HG03571 (cell line): ENCODE results near the gene HOXD12.

Experiments
- ATAC-seq: cut with Tn5 transposase; IDR thresholded peaks from one replicate; pipeline ENCODE4 v1.9.1; 2021; ENCODE audit not compliant: unreplicated experiment

HOXD12 gene

DNA sequence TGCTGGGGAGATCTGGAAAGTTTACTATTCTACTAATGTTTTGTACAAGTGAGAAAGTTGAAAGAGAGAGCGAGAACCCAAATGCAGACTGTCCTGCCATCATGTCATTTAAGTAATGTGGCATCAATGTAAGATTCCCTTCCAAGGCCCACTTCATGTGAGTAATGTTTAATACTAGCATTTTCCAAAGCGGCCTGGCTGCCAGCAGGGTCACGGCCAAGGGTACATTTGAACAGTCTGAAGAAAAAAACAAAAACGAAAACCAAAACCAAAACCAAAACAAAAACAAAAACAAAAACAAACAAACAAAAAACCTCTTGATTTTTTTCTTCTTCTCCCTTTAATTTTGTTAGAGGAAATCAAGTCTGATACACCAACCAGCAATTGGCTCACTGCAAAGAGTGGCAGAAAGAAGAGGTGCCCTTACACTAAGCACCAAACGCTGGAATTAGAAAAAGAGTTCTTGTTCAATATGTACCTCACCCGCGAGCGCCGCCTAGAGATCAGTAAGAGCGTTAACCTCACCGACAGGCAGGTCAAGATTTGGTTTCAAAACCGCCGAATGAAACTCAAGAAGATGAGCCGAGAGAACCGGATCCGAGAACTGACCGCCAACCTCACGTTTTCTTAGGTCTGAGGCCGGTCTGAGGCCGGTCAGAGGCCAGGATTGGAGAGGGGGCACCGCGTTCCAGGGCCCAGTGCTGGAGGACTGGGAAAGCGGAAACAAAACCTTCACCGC lies 19.2 kb downstream of the HOXD12 start:
- no peak for ATAC-seq

DNA sequence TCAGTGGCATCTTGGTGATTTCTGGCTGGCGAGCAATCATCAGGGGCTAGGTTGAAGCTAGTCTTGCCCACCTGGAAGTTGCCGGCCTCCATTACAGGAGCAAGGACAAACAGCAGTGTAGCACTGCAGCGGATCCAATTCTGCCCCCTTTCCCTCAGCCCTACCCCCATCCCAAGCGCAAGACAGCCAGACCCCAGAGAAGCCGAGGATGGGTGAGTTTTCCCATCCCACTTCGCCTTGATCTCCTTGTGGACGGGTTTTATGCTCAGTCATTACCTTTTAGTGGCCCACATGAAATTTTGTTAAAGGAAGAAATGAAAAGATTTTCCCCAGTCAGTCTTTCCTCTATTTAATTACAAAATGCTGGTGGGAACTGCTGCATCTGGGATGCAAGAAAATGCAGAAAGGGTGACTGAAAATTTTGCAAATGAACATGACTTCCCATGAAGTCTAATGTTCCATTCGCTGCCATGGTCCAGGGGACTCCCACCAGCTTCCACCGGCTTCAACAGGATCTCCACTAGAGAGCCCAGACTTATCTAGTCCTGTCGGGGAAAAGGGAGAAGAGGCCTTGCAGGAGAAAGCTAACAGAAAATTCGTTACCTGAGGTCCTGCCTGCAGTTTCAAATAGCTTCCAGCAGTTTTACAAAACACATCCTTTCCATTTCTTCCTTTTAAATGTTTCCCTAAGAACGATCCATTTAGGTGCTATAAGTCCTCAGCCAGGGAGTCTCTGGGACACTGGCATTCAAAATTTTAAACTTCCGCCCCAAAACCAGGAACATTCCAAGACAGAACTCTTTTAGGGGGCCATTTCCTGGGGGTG lies 21.0 kb downstream of the HOXD12 start:
- no peak for ATAC-seq

DNA sequence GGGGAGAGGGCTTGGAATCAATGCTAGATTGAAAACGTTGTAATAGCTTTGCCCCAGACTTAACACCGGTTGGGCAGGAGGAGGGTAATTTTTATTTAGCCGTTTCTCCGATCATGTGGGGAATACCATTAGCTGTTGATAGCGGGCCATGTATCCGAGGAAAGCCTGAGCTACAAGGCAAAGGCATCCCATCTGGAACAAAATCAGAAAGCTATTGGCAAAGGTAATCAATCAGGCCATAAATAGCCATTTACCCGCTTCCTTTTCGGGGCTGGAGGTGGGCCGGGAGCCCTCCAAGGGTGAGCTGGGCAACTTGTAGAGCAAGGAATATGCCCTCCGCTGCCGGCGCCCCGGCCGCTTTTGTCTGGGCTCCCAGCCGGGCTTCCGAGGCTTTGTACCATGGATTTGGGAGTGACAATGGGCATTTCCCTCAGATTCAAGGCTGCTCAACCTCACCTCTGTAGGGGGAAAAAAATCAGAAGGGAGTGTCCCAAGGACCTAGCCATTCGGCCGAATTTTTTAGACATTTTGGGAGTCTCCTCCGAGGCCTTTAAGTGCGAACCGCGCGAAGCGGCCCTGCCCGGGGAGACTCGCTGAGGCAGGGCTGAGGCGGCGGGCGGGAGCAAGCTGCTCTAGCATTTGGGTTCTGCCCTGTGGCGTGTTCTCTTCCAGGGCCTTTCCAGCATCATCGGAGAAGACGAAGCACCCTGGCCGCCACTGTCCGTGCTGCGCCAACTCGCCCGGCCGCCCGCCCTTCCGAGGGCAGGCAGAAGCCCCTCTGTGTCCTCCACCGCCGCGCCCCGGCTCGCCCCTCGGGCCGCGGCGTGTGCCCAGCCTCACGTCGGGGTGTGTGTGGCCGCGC lies 21.8 kb downstream of the HOXD12 start:
- no peak for ATAC-seq

DNA sequence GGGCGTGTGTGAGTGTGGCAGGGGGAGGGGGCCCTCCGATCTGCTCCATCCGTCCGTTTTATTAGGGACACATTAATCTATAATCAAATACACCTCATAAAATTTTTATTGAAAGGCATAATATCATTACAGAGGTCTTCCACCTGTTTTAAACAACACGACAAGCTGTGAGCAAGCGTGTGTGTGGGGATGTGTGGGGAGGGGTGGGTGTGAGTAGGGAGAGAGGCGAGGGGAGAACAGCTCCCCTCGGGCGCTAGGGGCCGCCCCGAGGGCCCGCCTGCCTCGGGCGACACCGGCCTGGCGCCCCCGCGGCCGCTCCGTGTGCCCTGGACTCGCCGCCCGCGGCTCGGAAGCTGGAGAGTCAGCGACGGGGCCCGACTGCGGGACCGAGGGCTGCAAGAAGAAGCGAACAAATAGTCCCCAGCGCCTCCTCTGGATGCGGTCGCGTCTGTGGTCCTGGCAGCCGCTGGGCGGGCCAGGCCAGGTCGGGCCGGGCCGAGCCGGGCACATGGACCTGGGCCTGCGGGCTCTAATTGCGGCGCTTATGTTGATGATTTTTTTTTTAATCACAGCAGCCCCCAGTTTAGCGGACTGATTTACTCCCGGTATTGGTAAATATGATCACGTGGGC lies 22.6 kb downstream of the HOXD12 start:
- ATAC-seq: no peak

DNA sequence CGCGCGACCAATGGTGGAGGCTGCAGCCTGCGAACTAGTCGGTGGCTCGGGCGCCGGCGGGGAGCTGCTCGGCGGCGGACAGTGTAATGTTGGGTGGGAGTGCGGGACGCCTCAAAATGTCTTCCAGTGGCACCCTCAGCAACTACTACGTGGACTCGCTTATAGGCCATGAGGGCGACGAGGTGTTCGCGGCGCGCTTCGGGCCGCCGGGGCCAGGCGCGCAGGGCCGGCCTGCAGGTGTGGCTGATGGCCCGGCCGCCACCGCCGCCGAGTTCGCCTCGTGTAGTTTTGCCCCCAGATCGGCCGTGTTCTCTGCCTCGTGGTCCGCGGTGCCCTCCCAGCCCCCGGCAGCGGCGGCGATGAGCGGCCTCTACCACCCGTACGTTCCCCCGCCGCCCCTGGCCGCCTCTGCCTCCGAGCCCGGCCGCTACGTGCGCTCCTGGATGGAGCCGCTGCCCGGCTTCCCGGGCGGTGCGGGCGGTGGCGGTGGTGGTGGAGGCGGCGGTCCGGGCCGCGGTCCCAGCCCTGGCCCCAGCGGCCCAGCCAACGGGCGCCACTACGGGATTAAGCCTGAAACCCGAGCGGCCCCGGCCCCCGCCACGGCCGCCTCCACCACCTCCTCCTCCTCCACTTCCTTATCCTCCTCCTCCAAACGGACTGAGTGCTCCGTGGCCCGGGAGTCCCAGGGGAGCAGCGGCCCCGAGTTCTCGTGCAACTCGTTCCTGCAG lies 23.3 kb downstream of the HOXD12 start, which contains the start of gene HOXD9:
Gene HOXD9, plus strand, starts transcription at position 37 of the 728 bp plus-strand sequence. Its CDS starts 50 bp downstream, at position 87.
- no peak for ATAC-seq

DNA sequence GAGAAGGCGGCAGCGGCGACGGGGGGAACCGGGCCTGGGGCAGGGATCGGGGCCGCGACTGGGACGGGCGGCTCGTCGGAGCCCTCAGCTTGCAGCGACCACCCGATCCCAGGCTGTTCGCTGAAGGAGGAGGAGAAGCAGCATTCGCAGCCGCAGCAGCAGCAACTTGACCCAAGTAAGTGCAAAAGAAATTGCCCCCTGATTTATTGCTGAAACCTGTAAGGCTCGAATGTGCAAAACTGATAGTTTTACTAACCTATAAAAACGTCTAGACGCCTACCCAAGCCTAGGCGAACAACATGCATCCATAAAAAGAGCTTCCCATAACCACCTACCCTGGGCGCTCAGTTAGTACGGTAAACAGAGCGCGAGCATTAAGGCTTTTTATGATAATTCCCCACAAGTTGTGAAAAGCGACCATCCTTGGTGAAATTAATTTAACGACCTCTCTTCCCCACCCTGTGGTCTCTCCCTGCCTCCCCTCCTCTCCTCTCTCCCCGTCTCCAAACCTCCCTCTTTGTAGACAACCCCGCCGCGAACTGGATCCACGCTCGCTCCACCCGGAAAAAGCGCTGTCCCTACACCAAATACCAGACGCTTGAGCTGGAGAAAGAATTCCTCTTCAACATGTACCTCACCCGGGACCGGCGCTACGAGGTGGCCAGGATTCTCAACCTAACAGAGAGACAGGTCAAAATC lies 24.0 kb downstream of the HOXD12 start:
- no peak for ATAC-seq

DNA sequence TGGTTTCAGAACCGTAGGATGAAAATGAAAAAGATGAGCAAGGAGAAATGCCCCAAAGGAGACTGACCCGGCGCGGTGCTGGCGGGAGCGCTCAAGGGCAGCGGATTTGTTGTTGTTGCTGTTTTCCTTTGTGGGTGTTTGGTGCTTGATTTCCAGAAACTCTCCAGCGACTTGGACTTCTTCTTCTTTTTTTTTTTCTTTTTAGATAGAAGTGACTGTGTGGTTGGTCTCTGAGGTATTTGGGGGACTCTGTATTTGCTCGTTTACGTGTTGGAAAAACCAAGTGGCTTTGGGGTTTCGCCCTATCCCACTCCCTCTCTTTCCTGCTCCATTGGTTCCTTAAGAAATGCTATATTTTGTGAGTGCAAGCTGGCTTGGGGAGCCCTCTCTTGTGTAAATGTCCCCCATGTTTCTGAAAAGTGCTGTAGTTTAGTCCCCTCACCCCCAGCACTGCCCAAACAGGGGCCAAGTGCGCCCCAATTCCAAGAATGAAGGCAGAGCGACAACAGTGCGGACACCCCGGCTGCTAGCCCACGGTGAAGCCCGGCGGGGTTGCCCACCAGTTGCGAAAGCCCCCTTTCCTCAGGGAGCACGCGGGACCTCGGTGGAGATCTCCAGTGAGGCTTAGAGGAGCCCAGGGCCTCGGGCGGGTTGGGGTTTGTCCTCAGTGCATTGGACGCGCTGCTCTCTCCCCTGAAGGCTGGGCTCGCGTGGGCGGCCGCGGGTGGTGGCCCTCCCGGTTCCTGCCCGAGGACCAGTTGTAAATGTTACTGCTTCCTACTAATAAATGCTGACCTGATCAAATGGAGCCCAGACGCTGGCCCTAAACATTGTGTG lies 24.7 kb downstream of the HOXD12 start:
- no peak for ATAC-seq

DNA sequence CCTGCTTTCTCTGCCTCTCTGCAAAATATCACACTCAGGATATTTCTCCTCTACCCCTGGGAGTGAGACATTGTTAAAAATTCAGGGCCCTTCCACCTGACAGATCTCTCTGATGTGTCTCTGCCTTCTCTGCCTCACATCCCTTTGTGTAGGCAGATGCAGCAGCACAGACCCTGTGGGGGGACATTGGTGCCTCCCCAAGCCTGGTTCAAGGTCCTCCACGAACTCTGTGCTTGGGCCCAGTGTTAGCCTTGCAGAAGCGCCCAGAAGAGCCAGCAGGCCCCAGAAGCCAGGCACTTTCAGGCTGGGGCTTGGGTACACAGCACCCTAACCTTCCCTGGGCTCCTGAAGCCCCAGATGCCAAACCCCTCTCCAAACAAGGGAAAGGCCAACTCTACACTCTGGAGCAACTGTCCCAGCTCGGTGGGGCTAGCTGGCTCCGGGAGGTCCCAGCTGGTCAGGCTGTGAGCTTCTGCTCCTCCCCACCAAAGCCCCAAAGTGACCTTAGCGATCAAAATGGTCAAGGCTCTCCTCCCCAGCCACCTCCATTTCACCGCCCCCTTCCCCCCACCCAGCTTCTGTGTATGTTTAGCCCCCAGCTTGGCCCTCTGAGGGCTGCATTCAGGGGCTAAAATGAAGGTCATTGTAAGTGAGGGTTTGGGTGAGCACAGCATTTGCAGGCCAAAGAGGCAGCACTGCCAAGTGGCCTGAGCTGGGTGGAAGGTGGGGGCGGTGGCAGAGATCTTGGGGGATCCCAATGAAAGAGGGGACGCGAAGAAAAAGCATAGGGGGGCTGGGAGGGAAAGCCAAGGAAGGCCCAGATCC lies 25.6 kb downstream of the HOXD12 start:
- ATAC-seq: no peak

DNA sequence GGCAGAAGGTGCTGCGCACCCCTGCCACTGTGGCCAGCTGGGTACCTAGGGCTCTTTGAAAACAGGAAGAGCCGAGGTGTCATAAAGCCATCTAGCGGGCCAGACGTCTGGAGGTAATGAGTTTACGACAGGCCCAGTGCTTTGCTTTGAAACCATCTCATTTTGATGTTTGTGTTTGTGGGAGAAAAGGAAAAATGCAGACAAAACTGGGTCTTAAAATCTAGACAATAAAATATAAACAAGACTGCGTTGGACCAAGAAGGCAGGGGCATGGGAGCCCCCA lies 26.1 kb downstream of the HOXD12 start:
- ATAC-seq: no peak

DNA sequence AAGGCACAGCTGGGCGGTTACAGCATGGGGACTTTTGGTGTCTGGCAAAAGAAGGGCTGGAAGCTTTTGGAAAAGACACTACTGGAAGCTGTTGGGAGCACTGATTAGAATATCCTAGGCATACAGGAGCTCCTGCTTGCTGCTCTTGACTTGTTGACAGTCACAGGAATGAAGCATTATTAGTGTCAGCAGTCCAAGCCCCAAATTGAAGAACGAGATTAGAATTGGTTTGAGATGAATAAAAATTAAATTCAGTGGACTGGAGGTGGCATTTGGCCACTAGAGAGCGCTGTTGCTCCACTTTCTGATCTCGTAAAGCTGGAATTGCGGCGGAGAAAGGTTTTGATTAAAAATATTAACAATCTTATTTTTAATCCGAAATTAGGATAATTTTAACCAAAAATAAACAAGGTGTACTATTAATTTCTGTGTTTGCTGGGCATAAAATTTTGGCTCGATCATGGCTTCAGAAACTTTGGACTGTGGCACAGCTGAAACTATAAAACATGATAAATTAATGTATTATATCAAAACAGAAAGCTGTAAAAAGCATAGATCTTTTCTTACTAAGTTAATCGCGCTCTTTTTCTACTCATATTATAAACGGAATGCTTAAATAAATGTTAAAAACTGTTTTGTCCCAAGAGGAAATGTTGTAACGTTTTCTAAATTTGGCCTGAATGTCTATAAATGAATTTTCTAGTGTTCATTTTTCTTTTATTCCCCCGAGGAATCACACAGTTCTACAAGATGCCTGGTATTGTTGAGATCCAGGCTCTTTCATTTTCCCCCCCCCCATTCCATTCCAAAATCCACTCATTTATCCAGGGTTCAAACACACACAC lies 27.6 kb downstream of the HOXD12 start:
- ATAC-seq: no peak

DNA sequence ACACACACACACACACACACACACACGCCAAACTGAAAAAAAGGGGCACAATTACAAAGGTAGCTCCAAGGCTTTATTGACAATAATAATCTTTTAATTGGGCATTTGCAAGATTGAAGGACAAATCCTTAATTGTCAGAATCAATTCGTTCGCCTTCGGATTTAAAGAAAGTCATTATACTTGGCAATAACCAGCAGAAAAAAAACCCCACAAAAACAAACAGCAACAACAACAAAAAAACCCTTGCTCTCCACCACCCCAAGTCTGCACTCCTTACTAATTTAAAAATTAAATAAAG lies 28.1 kb downstream of the HOXD12 start:
- no peak for ATAC-seq

DNA sequence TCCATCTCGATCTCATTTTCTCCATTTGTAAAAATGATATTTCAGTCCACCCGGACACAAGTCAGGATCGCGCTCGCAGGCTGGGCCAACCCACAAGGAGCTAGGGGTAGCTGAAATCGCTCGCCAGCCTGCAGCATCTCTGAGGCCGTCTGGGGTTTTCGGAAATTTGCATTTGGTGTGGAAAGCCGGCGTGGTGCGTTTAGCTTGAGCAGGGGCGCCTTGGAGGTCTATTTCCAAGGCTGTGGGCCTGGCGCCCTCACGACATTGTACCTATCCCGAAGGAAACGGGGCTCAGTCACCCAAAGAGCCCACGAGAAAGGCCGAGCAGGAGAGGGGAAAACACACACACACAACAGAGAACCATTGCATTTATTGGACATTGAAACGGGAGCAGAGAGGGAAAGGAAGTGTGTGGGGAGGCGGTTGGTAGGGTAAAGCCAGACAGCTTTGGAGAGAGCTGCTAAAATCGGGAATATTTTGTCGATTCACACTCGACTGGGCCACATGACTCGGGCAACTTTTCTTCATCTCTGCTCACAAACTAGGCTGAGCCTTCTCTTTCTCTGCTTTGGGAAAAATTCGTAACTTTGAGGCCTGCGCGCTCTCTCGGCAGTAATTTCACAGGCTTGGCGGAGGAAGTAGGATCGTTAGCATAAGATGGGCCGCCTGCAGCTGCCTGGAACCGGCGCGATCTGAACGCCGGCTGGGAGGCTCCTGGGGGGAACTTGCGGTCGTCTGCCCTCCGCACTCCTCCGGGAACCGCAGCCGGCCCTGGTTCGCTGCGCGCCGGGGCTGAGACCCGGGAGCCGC lies 28.8 kb downstream of the HOXD12 start:
- no peak for ATAC-seq

DNA sequence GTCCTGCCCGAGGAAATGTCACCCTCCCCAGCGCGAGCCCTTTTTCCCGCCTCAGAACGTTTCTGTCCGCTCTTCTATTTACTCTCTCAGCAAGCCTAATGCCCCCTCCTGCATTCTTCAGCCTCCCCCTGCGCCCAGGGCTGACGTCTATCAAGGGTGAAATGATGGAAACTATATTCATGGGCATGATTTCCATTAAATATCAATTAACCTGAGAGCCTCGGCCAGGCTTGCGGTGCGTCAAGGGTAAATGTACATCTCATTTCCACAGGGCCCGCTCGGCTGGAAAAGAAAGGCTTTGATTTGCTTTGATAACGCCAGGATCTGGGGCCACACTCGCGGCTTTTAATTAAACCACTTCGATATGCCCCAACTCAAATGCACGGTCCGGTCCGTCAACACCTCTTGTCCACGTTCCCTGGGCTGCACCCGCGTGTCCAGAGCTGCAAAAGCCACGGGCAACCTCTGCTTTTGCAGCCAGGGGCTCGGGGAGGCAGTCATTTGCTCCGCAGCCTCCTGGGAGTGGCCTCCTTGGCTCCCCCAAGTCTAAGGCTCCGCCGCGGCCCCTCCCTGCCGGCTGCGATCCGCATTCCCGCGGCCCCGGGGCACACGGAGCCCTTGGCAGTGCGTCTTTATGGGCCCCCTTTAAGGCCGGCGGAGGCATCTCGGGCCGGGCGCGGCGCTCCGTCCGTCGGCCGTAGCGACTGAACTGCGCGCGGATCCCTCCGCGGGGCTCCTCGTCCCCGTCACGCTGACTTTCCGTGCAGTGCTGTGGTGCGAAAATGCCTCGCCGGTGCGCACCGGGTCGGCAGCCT lies 29.6 kb downstream of the HOXD12 start, which contains the start of gene HOXD8:
Gene HOXD8, plus strand, starts transcription at position 724 of the 815 bp plus-strand sequence. CDS start 662 bp downstream, outside the sequence.
- no peak for ATAC-seq

DNA sequence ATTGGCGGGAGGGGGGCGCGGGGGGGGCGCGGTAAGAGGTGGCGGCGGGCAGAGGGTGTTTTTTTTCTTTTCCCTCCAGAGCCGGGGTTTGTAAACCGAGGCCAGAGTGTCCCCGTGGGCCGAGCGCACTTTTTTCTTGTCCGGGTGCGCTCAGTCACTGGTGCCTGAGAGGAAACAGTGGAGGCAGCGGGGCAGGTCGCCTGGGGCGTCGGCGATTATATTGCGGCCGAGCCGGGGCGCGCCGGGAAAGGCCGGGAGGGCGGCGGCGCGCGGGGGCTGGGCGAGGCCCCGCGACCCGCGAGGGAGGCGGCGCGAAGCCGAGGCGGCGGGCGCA lies 30.2 kb downstream of the HOXD12 start:
- ATAC-seq: no peak

DNA sequence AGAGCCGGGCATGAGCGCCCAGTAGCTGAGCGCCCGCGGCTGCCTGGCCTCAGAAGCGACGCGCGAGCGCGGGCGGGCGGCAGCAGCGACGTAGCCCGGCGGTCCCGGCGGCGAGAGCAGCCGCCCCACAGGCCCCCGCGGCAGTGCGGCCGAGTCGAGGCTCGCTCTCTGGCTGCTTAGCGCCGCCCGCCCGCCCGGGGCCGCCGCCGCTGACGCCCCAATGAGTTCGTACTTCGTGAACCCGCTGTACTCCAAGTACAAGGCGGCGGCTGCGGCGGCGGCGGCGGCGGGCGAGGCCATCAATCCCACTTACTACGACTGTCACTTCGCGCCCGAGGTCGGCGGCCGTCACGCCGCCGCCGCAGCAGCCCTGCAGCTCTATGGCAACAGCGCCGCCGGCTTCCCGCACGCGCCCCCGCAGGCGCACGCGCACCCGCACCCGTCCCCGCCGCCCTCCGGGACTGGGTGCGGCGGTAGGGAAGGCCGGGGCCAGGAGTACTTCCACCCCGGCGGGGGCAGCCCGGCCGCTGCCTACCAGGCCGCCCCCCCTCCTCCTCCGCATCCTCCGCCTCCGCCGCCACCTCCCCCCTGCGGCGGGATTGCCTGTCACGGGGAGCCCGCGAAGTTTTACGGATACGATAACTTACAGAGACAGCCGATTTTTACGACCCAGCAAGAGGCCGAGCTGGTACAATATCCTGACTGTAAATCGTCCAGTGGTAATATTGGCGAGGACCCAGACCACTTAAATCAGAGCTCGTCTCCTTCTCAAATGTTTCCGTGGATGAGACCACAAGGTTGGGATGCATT lies 30.8 kb downstream of the HOXD12 start:
- no peak for ATAC-seq
